Caco-2 (cell line): Measurements from ENCODE around the gene CRTAP. TPM values are rescaled to one million over a fixed set of nuclear protein-coding genes. Genes with fewer than 3 reads are reported as not detected.
A peak's percentile ranks its signal among the peaks of the same experiment; 100 is the strongest.

Experiments
- BruUV-seq: library from RNA; stranded (reverse); fragments of 400-500 nt; replicated peaks from 2 replicates; lab custom pipeline; 2021; lab: Mats Ljungman, UMichigan
- CTCF ChIA-PET: fragments of 300-600 bp; sonication (Branson Sonifier 250); formaldehyde crosslinking; loops from one replicate; lab custom pipeline; 2022; ENCODE audit warnings: antibody characterized with exemption; lab: Charles Lee
- POLR2A ChIA-PET: fragments of 300-600 bp; sonication (Branson Sonifier 250); formaldehyde crosslinking; loops from one replicate; lab custom pipeline; 2022; ENCODE audit warnings: antibody characterized with exemption; lab: Charles Lee
- DNase-seq, 2 experiments: peaks; one replicate each; pipeline versions ENCODE4 v3.0.0 to v3.0.0-alpha.2; 2020 to 2022
- H3K27me3 ChIP-seq: replicated peaks from 2 replicates; pipeline ENCODE4 v1.6.0; 2011; ENCODE audit warnings: low read length; ENCODE audit not compliant: control insufficient read depth, insufficient read depth
- H3K36me3 ChIP-seq: 2 replicates; pipeline ENCODE4 v1.5.1; 2011; ENCODE audit warnings: low read length; ENCODE audit not compliant: control insufficient read depth, insufficient read depth
- H3K4me1 ChIP-seq: fragments of 250-450 bp; sonication (Bioruptor Pico); 2 replicates; pipeline ENCODE4 v1.5.1; 2020; ENCODE audit warnings: mild to moderate bottlenecking
- H3K4me3 ChIP-seq: 2 replicates; pipeline ENCODE4 v1.5.1; 2011; ENCODE audit warnings: low read depth, mild to moderate bottlenecking, control low read depth, low read length
- H3K9me3 ChIP-seq: fragments of 250-450 bp; sonication (Bioruptor Pico); 2 replicates; pipeline ENCODE4 v1.5.1; 2020; ENCODE audit warnings: mild to moderate bottlenecking, moderate library complexity
- H3K27ac Mint-ChIP-seq: one replicate; pipeline ENCODE4 v1.8.0; 2022; ENCODE audit warnings: mixed read lengths; ENCODE audit not compliant: unreplicated experiment
- H3K27me3 Mint-ChIP-seq: one replicate; pipeline ENCODE4 v1.8.0; 2022; ENCODE audit warnings: mixed read lengths; ENCODE audit not compliant: insufficient read depth, unreplicated experiment
- H3K36me3 Mint-ChIP-seq: one replicate; pipeline ENCODE4 v1.8.0; 2022; ENCODE audit warnings: mild to moderate bottlenecking, mixed read lengths; ENCODE audit not compliant: insufficient read depth, unreplicated experiment
- H3K4me1 Mint-ChIP-seq: one replicate; pipeline ENCODE4 v1.8.0; 2022; ENCODE audit warnings: low read depth, mixed read lengths; ENCODE audit not compliant: unreplicated experiment
- H3K4me3 Mint-ChIP-seq: one replicate; pipeline ENCODE4 v1.8.0; 2022; ENCODE audit warnings: mild to moderate bottlenecking, moderate library complexity, mixed read lengths; ENCODE audit not compliant: unreplicated experiment
- H3K9me3 Mint-ChIP-seq: one replicate; pipeline ENCODE4 v1.8.0; 2022; ENCODE audit warnings: mixed read lengths; ENCODE audit not compliant: unreplicated experiment
- CTCF ChIP-seq, 2 experiments: fragments of 200-600 bp in 1 of 2; IDR thresholded peaks; 1 replicate in 1 of 2; 2 replicates in 1 of 2; pipeline versions ENCODE4 v1.5.1 to v1.8.0; 2011 to 2022; ENCODE audit warnings: antibody characterized with exemption in 1 of 2, control low read depth in 1 of 2, inconsistent platforms in 1 of 2, low read depth in 1 of 2, low read length in 1 of 2, mild to moderate bottlenecking in 1 of 2, moderate library complexity in 1 of 2; ENCODE audit not compliant: insufficient read depth in 1 of 2, severe bottlenecking in 1 of 2, unreplicated experiment in 1 of 2
- intact Hi-C: fragments of 100-400 bp; cut with micrococcal nuclease; formaldehyde crosslinking; loops from one replicate; pipeline ENCODE4 v1.10.0; 2022; ENCODE audit not compliant: unreplicated experiment
- total RNA-seq: library from RNA; stranded (reverse); gene quantifications from 2 replicates; pipeline ENCODE4 v1.2.3, GENCODE V29; 2022

The CRTAP gene
- total RNA-seq, 1 experiment from 2014 or later: 144 TPM

- BruUV-seq: no TSS peak
- H3K4me1 ChIP-seq: peaks cover 18% of the 10 kb centered on the region
- no peak for TF ChIP-seq CTCF (IDR thresholded peaks at IDR 0.05; ENCODE audit: insufficient read depth in 1 of 2, low read depth in 1 of 2, low read length in 1 of 2, severe bottlenecking in 1 of 2, unreplicated experiment in 1 of 2)
- H3K9me3 ChIP-seq: no peaks in the 10 kb centered on the region
- peaks cover 3% of the 10 kb centered on the region; the same call in 1 of the 2 replicates for H3K36me3 ChIP-seq
- H3K9me3 Mint-ChIP-seq: no peaks in the 10 kb centered on the region
- DNase-seq: no peak
- no peaks in the 10 kb centered on the region for H3K4me1 Mint-ChIP-seq
- H3K27ac Mint-ChIP-seq: no peak overlapping the region
- no peaks in the 10 kb centered on the region for H3K27me3 Mint-ChIP-seq
- H3K36me3 Mint-ChIP-seq: peaks cover 42% of the 10 kb centered on the region
- no peak overlapping the region for H3K4me3 Mint-ChIP-seq
- ChIA-PET CTCF (interaction anchor here (2.4 kb wide), 1 partner anchor 243 kb away, joined by 111 read pairs; no protein-coding TSS in a partner anchor), POLR2A (no interaction called here)
- H3K27me3 ChIP-seq: no peaks in the 10 kb centered on the region
- intact Hi-C loops: loop anchor here (2.0 to 10.0 kb wide), 3 partner anchors 33 to 585 kb away; partner anchors contain the start of genes CLASP2, GLB1 and TMPPE
- H3K4me3 ChIP-seq: no peak overlapping the region
These were observed 16.3 kb downstream of the CRTAP start for GRCh38 chr3:33130144-33130543.

DNA sequence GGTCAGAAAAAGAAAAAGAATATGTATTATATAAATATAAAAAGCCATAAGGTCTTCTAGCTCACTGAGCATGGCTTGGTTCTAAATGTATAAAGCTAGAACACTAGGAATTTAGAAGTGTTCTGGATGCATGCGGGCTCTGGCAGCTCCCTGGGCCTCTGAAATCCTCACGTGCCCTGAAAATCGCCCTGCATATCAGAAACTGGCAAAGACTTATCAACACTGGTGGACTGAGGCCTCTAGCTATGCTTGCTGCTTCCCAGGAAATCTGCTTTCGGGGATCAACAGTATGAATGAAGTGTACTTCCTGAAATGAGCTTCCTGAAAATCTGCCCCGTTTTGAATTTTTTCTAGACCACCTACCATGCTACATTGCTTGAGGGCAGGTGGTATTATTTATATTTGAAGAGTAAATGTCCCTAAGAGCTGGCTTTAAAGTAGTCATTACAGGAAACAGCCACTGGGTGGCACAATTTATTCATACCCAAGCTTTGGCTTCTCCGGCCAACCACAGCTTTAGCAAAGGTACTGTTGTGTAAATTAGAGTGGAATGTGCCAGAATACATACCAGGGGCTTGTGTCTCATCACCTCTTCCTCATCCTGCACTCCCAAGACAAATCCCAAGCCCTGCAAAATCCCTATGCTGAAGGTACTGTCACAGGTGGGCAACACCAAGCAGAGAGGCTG lies 17.7 kb downstream of the CRTAP start:
- ChIA-PET POLR2A (interaction anchor here (0.8 kb wide), 1 partner anchor 241 kb away, joined by 4 read pairs; no protein-coding TSS in a partner anchor), CTCF (interaction anchor here (0.6 to 2.4 kb wide), 19 partner anchors 9 to 656 kb away, joined by 3 to 111 read pairs (median 4); partner anchors contain the start of gene CRTAP)
- Mint-ChIP-seq H3K4me1 (no peaks in the 10 kb centered on the region), H3K9me3 (no peaks in the 10 kb centered on the region), H3K36me3 (peaks cover 41% of the 10 kb centered on the region), H3K27me3 (no peaks in the 10 kb centered on the region), H3K27ac (peak overlapping the region; percentile 77), H3K4me3 (no peak overlapping the region)
- TF ChIP-seq CTCF (IDR thresholded peaks at IDR 0.05; ENCODE audit: insufficient read depth in 1 of 2, low read depth in 1 of 2, low read length in 1 of 2, severe bottlenecking in 1 of 2, unreplicated experiment in 1 of 2): peak; percentile 59 to 75
- Histone ChIP-seq H3K36me3 (peaks cover 3% of the 10 kb centered on the region; the same call in 1 of the 2 replicates), H3K4me3 (no peak overlapping the region), H3K9me3 (no peaks in the 10 kb centered on the region), H3K27me3 (no peaks in the 10 kb centered on the region), H3K4me1 (peaks cover 18% of the 10 kb centered on the region)
- peak; percentile 59 to 76 for DNase-seq
- BruUV-seq: no TSS peak
- intact Hi-C loops: loop anchor here (1.0 to 10.0 kb wide), 8 partner anchors 35 to 656 kb away; partner anchors contain the start of genes CLASP2, GLB1 and TMPPE

GRCh38 chr3:33132019-33132360 lies 18.2 kb downstream of the CRTAP start:
- intact Hi-C loops: loop anchor here (5.0 to 10.0 kb wide), 2 partner anchors 100 to 583 kb away; partner anchors contain the start of gene CLASP2
- H3K4me3 ChIP-seq: no peak overlapping the region
- no TSS peak for BruUV-seq
- DNase-seq: peak in 1 of 2 experiments; percentile 17
- Mint-ChIP-seq H3K27me3 (no peaks in the 10 kb centered on the region), H3K9me3 (no peaks in the 10 kb centered on the region), H3K4me3 (no peak overlapping the region), H3K36me3 (peaks cover 42% of the 10 kb centered on the region), H3K27ac (peak overlapping the region; percentile 77), H3K4me1 (no peaks in the 10 kb centered on the region)
- H3K4me1 ChIP-seq: peaks cover 18% of the 10 kb centered on the region
- POLR2A ChIA-PET: interaction anchor here (0.8 kb wide), 1 partner anchor 241 kb away, joined by 4 read pairs; no protein-coding TSS in a partner anchor
- TF ChIP-seq CTCF (IDR thresholded peaks at IDR 0.05; ENCODE audit: insufficient read depth in 1 of 2, low read depth in 1 of 2, low read length in 1 of 2, severe bottlenecking in 1 of 2, unreplicated experiment in 1 of 2): no peak
- CTCF ChIA-PET: interaction anchor here (0.9 to 2.4 kb wide), 17 partner anchors 9 to 655 kb away, joined by 3 to 111 read pairs (median 4); partner anchors contain the start of gene CRTAP
- H3K9me3 ChIP-seq: no peaks in the 10 kb centered on the region
- H3K36me3 ChIP-seq: peaks cover 3% of the 10 kb centered on the region; the same call in 1 of the 2 replicates
- no peaks in the 10 kb centered on the region for H3K27me3 ChIP-seq
